H1 (cell line): ENCODE measurements around the gene VWF. TPM values are rescaled to one million over a fixed set of nuclear protein-coding genes. Genes with fewer than 3 reads are reported as not detected.
A peak's percentile ranks its signal among the peaks of the same experiment; 100 is the strongest.

ENCODE experiments used
- ASH2L ChIP-seq: fragments of 200-600, 300-600 bp; sonication (generic); IDR thresholded peaks from one replicate; pipeline ENCODE4 v1.7.1; 2017; ENCODE audit warnings: low read length
- ATF2 ChIP-seq: IDR thresholded peaks from 2 replicates; pipeline ENCODE4 v1.6.1; 2012; ENCODE audit warnings: low read length, inconsistent platforms
- ATF3 ChIP-seq: IDR thresholded peaks from 2 replicates; pipeline ENCODE4 v1.6.1; 2011; ENCODE audit warnings: low read depth, mild to moderate bottlenecking, low read length; ENCODE audit not compliant: insufficient read depth
- BRCA1 ChIP-seq: IDR thresholded peaks from 2 replicates; pipeline ENCODE4 v1.6.1; 2012; ENCODE audit warnings: low read depth, low read length, improper control_type of control experiment
- CEBPB ChIP-seq: IDR thresholded peaks from 2 replicates; pipeline ENCODE4 v1.6.1; 2012; ENCODE audit warnings: low read depth, low read length
- CHD2 ChIP-seq: IDR thresholded peaks from 2 replicates; pipeline ENCODE4 v1.6.1; 2012; ENCODE audit warnings: low read length, improper control_type of control experiment
- CTBP2 ChIP-seq: IDR thresholded peaks from 2 replicates; pipeline ENCODE4 v1.7.0; 2011; ENCODE audit warnings: borderline replicate concordance, mild to moderate bottlenecking, moderate library complexity, mixed read lengths, low read length; ENCODE audit not compliant: insufficient read depth, insufficient read length
- EGR1 ChIP-seq: IDR thresholded peaks from 2 replicates; pipeline ENCODE4 v1.6.1; 2011; ENCODE audit warnings: low read depth, low read length, borderline replicate concordance
- GABPA ChIP-seq: IDR thresholded peaks from 2 replicates; pipeline ENCODE4 v1.6.1; 2011; ENCODE audit warnings: mild to moderate bottlenecking, low read length, moderate library complexity, borderline replicate concordance; ENCODE audit not compliant: insufficient read depth
- HDAC6 ChIP-seq: IDR thresholded peaks from one replicate; pipeline ENCODE4 v1.7.1; 2012; ENCODE audit warnings: low read depth, mild to moderate bottlenecking, inconsistent platforms, low read length, moderate library complexity
- JUN ChIP-seq: IDR thresholded peaks from 2 replicates; pipeline ENCODE4 v1.6.1; 2011; ENCODE audit warnings: low read depth, mild to moderate bottlenecking, improper control_type of control experiment, low read length
- JUND ChIP-seq: IDR thresholded peaks from 2 replicates; pipeline ENCODE4 v1.6.1; 2011; ENCODE audit warnings: mild to moderate bottlenecking, improper control_type of control experiment, low read length
- MAFK ChIP-seq: IDR thresholded peaks from 2 replicates; pipeline ENCODE4 v1.6.1; 2012; ENCODE audit warnings: low read depth, mild to moderate bottlenecking, improper control_type of control experiment, low read length
- NRF1 ChIP-seq: IDR thresholded peaks from 2 replicates; pipeline ENCODE4 v1.6.1; 2011; ENCODE audit warnings: mild to moderate bottlenecking, low read depth, low read length, improper control_type of control experiment
- SIN3A ChIP-seq, 2 experiments: IDR thresholded peaks in 1 of 2; conservative IDR thresholded peaks in 1 of 2; 2 replicates each; pipeline ENCODE4 v1.6.1; 2011 to 2012; ENCODE audit warnings: low read length in 2 of 2, improper control_type of control experiment in 1 of 2, low read depth in 1 of 2, mild to moderate bottlenecking in 1 of 2
- SRF ChIP-seq: IDR thresholded peaks from 2 replicates; pipeline ENCODE4 v1.6.1; 2011; ENCODE audit warnings: mild to moderate bottlenecking, low read depth, low read length, moderate library complexity
- TAF1 ChIP-seq: IDR thresholded peaks from 2 replicates; pipeline ENCODE4 v1.6.1; 2011; ENCODE audit warnings: mild to moderate bottlenecking, low read depth, low read length
- TAF7 ChIP-seq: optimal IDR thresholded peaks from 2 replicates; pipeline ENCODE3; 2011; ENCODE audit warnings: low read depth, mild to moderate bottlenecking, inconsistent platforms, low read length, moderate library complexity, borderline replicate concordance
- TBP ChIP-seq: IDR thresholded peaks from 2 replicates; pipeline ENCODE4 v1.6.1; 2011; ENCODE audit warnings: low read depth, low read length, improper control_type of control experiment
- polyA plus RNA-seq, 7 experiments: library from polyadenylated mRNA; depleted of rRNA in 3 of 7; stranded (reverse) in 5 of 7; unstranded in 2 of 7; fragments of >200 nt in 5 of 7; fragments of 200-250 nt in 2 of 7; gene quantifications; 1 replicate in 5 of 7; 2 replicates in 1 of 7; 4 replicates in 1 of 7; pipeline versions ENCODE4 v1.2.1 to v1.2.3, GENCODE V29; 2011 to 2013; ENCODE audit warnings: missing spikeins in 2 of 7, mixed read lengths in 2 of 7
- total RNA-seq: library from RNA; stranded (reverse); fragmentation: NEBNext Ultra II Directional; extraction: Animal tissue kit (Norgen Biotek cat#: 25700); gene quantifications from 2 replicates; pipeline ENCODE4 v1.2.1, GENCODE V29; 2021

The VWF gene
- total and polyA plus RNA-seq, 2 of the 8 experiments (the other 6 are each of a cell fraction or from before 2014, with no cell fraction given) = 0.39 to 0.60 TPM

GRCh38 chr12:6038160-6038559, 86.3 kb downstream of the VWF start (continued):
- TF ChIP-seq TAF7 = no peak
- no peak for TF ChIP-seq NRF1
- TF ChIP-seq HDAC6 = no peak
- no peak for TF ChIP-seq SRF
- TF ChIP-seq BRCA1 = no peak
- TF ChIP-seq EGR1 = no peak
- TF ChIP-seq CEBPB = no peak
- no peak for TF ChIP-seq GABPA
- TF ChIP-seq SIN3A (conservative IDR thresholded peaks at IDR 0.05 in 1 of 2, IDR thresholded peaks at IDR 0.05 in 1 of 2; ENCODE audit: low read depth in 1 of 2, low read length in 2 of 2) = peak in 1 of 2 experiments; percentile 58; a peak in 1 of 4 replicates
- no peak for TF ChIP-seq MAFK
- TF ChIP-seq JUN = no peak
- TF ChIP-seq ASH2L = no peak
- TF ChIP-seq TBP = no peak
- no peak for TF ChIP-seq CHD2
- TF ChIP-seq JUND = 0 out of 2 replicates have a peak, but pooled peaks have one; percentile 34
- TF ChIP-seq TAF1 = no peak
- no peak for TF ChIP-seq CTBP2
- no peak; the same call in 1 of the 2 replicates for TF ChIP-seq ATF2
- TF ChIP-seq ATF3 = no peak
- TF ChIP-seq, all 59 proteins: peak for 9
